ENCODE data around the gene YPEL2. TPM values are rescaled to one million over a fixed set of nuclear protein-coding genes. Genes with fewer than 3 reads are reported as not detected.

Gene YPEL2
- total RNA-seq, 2 donors from 2014 or later, result 22.8 to 27.7 TPM

DNA sequence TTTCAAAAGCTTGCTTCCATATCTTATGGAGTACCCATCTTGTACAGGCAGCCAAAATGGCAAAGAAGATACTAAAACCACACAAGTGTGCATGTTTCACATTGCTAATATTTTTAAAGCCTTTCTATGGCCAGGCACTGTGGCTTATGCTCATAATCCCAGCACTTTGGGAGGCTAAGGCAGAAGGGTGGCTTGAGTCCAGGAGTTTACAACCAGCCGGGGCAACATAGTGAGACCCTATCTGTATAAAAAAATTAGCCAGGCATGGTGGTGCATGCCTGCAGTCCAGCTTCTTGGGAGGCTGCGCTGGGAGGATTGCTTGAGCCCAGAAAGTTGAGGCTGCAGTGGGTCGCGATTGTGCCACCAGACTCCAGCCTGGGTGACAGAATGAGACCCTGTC is 71.3 kb downstream of the YPEL2 start:
- no peak overlapping the region for H3K9ac ChIP-seq (ENCODE audit: extremely low read depth, low read length, poor library complexity, severe bottlenecking)
- no peak overlapping the region for H3K4me3 Mint-ChIP-seq
- no peaks in the 10 kb centered on the region for H3K27me3 ChIP-seq (ENCODE audit: control insufficient read depth, insufficient read depth, low read length, poor library complexity, severe bottlenecking)
- no peak for DNase-seq
- H3K4me1 Mint-ChIP-seq, result peaks cover 31% of the 10 kb centered on the region
- no peak overlapping the region for H3K4me3 ChIP-seq (ENCODE audit: low read length)
- H3K9me3 Mint-ChIP-seq, result no peaks in the 10 kb centered on the region
- peaks cover 11% of the 10 kb centered on the region for H3K27me3 Mint-ChIP-seq (ENCODE audit: insufficient read depth)
- H3K36me3 Mint-ChIP-seq (ENCODE audit: low read depth), result peaks cover 37% of the 10 kb centered on the region
- WGBS, 2 experiments (ENCODE audit: insufficient coverage in 1 of 2, insufficient read length in 1 of 2), result 89 to 95% methylated on average over 4 of the region's 4 CpGs
- no peaks in the 10 kb centered on the region for H3K9me3 ChIP-seq (ENCODE audit: control insufficient read depth, low read length)
- H3K4me1 ChIP-seq (ENCODE audit: control insufficient read depth, insufficient read depth, low read length), result peaks cover 21% of the 10 kb centered on the region
- no peak overlapping the region for H3K27ac ChIP-seq (ENCODE audit: low read depth, low read length)
- TF ChIP-seq, protein P1, sequence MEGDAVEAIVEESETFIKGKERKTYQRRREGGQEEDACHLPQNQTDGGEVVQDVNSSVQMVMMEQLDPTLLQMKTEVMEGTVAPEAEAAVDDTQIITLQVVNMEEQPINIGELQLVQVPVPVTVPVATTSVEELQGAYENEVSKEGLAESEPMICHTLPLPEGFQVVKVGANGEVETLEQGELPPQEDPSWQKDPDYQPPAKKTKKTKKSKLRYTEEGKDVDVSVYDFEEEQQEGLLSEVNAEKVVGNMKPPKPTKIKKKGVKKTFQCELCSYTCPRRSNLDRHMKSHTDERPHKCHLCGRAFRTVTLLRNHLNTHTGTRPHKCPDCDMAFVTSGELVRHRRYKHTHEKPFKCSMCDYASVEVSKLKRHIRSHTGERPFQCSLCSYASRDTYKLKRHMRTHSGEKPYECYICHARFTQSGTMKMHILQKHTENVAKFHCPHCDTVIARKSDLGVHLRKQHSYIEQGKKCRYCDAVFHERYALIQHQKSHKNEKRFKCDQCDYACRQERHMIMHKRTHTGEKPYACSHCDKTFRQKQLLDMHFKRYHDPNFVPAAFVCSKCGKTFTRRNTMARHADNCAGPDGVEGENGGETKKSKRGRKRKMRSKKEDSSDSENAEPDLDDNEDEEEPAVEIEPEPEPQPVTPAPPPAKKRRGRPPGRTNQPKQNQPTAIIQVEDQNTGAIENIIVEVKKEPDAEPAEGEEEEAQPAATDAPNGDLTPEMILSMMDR (conservative IDR thresholded peaks at IDR 0.05), result no peak
- H3K27ac Mint-ChIP-seq, result no peak overlapping the region
- peaks cover 59% of the 10 kb centered on the region for H3K36me3 ChIP-seq (ENCODE audit: control insufficient read depth, insufficient read depth, low read length)

DNA sequence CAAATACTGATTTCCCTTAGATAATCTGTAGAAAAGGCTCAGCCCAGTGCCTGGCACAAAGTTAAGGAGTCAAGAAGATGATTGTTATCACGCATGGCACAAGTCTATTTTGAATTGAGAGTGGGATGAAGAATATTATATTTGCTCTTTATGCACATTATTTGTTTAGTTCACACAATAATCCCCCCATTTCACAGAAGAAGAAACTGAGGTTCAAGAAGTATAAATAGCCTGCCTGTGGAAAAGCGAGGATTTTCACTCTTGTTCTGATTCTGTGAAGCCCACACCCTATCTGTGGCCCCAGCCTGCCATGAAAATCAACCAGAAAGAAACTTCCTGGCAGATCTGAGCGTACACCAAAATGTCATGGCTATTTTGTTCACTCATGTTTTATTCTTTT is 73.0 kb downstream of the YPEL2 start:
- Mint-ChIP-seq H3K27me3 (ENCODE audit: insufficient read depth) (peaks cover 2% of the 10 kb centered on the region), H3K9me3 (peaks cover 2% of the 10 kb centered on the region), H3K4me1 (peaks cover 31% of the 10 kb centered on the region), H3K27ac (no peak overlapping the region), H3K36me3 (ENCODE audit: low read depth) (peaks cover 26% of the 10 kb centered on the region), H3K4me3 (no peak overlapping the region)
- Histone ChIP-seq H3K27ac (ENCODE audit: low read depth, low read length) (no peak overlapping the region), H3K36me3 (ENCODE audit: control insufficient read depth, insufficient read depth, low read length) (peaks cover 46% of the 10 kb centered on the region), H3K9me3 (ENCODE audit: control insufficient read depth, low read length) (peaks cover 5% of the 10 kb centered on the region), H3K4me3 (ENCODE audit: low read length) (no peak overlapping the region), H3K4me1 (ENCODE audit: control insufficient read depth, insufficient read depth, low read length) (peaks cover 20% of the 10 kb centered on the region), H3K9ac (ENCODE audit: extremely low read depth, low read length, poor library complexity, severe bottlenecking) (no peak overlapping the region), H3K27me3 (ENCODE audit: control insufficient read depth, insufficient read depth, low read length, poor library complexity, severe bottlenecking) (no peaks in the 10 kb centered on the region)
- WGBS, 2 experiments (ENCODE audit: insufficient coverage in 1 of 2, insufficient read length in 1 of 2), result 60 to 73% methylated on average over 2 to 3 of the region's 3 CpGs
- DNase-seq, result no peak
- TF ChIP-seq, protein P1 (conservative IDR thresholded peaks at IDR 0.05), result no peak

DNA sequence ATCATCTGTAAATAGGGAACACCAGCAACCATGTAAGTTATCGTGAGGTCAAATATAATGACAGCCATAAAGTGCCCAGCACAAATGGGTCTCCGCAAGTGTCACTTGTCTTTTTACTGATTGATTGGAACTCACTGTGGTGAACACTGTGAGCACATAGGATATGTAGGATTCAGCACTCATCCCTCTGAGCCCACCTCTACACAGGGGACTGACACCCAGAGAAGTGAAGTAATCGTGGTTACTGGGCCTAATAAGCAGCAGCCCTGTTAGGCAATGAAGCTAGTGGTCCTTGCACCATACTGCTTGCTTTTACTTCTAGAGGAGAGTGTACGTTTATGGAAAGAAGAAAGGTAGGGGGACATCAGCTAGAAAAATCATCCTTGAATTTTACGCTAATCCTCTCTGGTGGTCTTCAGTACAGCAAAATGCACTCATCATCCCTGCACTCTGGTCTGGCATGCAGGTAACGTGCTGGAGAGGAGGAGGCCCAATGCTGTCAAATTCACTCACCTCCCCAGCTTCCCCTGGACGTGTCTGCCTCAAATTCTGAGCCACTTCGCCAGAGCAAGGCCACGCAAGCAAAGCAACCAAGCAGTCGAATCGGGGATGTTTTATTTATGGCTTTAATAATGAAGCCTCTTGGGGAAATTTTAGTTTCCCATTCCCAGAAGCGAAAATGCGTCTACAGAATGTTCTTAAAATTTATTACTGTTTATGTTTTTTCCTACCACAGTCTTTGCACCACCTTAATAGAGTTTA is 74.7 kb downstream of the YPEL2 start:
- Histone ChIP-seq H3K36me3 (ENCODE audit: control insufficient read depth, insufficient read depth, low read length) (peaks cover 43% of the 10 kb centered on the region), H3K27ac (ENCODE audit: low read depth, low read length) (peak overlapping the region; percentile 12), H3K9me3 (ENCODE audit: control insufficient read depth, low read length) (peaks cover 18% of the 10 kb centered on the region), H3K27me3 (ENCODE audit: control insufficient read depth, insufficient read depth, low read length, poor library complexity, severe bottlenecking) (no peaks in the 10 kb centered on the region), H3K9ac (ENCODE audit: extremely low read depth, low read length, poor library complexity, severe bottlenecking) (no peak overlapping the region), H3K4me1 (ENCODE audit: control insufficient read depth, insufficient read depth, low read length) (peaks cover 6% of the 10 kb centered on the region), H3K4me3 (ENCODE audit: low read length) (no peak overlapping the region)
- TF ChIP-seq, protein P1 (conservative IDR thresholded peaks at IDR 0.05), result no peak
- WGBS, 2 experiments (ENCODE audit: insufficient coverage in 1 of 2, insufficient read length in 1 of 2), result 96 to 97% methylated on average over 10 to 13 of the region's 13 CpGs
- H3K27ac Mint-ChIP-seq, result no peak overlapping the region
- DNase-seq, result no peak
- H3K27me3 Mint-ChIP-seq (ENCODE audit: insufficient read depth), result peaks cover 2% of the 10 kb centered on the region
- peaks cover 29% of the 10 kb centered on the region for H3K36me3 Mint-ChIP-seq (ENCODE audit: low read depth)
- H3K4me1 Mint-ChIP-seq, result peaks cover 16% of the 10 kb centered on the region
- H3K4me3 Mint-ChIP-seq, result no peak overlapping the region
- H3K9me3 Mint-ChIP-seq, result peaks cover 19% of the 10 kb centered on the region
